Measurements from ENCODE around the gene RGL3. TPM values are rescaled to one million over a fixed set of nuclear protein-coding genes. Genes with fewer than 3 reads are reported as not detected.

RGL3 gene
- total RNA-seq, 1 experiment from 2014 or later: 22.6 TPM

DNA sequence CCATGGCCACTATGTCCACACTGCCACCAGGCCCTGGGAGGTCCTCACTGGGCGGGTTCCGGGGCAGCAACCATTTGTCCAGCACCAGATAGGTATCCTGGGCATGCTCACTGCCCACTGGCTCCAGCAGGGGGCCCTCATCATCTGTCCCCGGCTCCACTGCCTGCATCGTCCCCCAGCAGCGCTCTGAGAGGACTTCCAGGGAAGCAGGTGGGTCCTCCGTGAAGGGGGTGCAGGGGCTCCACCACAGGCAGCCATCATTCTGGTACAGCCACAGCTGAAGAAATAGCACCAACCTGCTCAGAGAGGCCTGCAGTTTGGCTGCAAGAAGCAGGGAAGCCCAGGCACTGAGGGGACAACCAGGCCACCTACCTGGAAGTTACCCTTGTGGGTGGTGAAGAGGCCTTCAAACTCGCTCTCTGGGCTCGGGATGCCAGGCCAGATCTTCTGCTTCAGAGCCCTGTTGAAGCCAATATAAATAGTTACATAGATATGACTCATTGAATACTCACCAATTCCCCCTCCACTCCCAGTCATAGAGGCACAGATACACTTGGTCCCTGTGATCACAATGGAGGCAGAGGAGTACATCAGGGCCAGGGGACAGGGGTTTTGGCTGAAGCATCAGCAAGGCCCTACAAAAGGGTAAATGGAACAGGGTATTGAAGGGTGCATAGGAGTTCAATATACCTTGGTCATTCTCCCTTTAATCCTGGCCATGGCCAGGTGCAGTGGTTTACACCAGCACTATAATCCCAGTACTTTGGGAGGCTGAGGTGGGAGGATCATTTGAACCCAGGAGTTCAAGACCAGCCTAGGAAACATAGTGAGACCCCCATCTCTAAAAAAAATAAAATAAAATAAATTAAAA, 40.6 kb downstream of the RGL3 start:
- intact Hi-C loops (cut with micrococcal nuclease; ENCODE audit: unreplicated experiment): no loop called here
- TSS peak; percentile 56 for BruUV-seq (replicated peaks)
- H3K4me1 ChIP-seq (ENCODE audit: control insufficient read depth, insufficient read depth, low read length): peaks cover 35% of the 10 kb centered on the region
- POLR2A ChIA-PET: interaction anchor here (0.6 kb wide), 2 partner anchors 150 to 175 kb away, joined by 5 to 9 read pairs; partner anchors contain the start of gene ECSIT
- TF ChIP-seq CTCF (IDR thresholded peaks at IDR 0.05): peak; percentile 82
- no peak for TF ChIP-seq POLR2AphosphoS5 (IDR thresholded peaks at IDR 0.05; ENCODE audit: low read depth, low read length)
- TF ChIP-seq REST (IDR thresholded peaks at IDR 0.05; ENCODE audit: insufficient read depth in 1 of 2, low read depth in 2 of 2, low read length in 1 of 2): no peak
- TF ChIP-seq TCF7L2 (IDR thresholded peaks at IDR 0.05; ENCODE audit: low read depth, low read length): no peak
- no peak overlapping the region for H3K4me3 ChIP-seq (ENCODE audit: low read depth in 2 of 2, low read length in 2 of 2)
- no peak for DNase-seq (ENCODE audit: low read depth, low spot score)
- no peak for ATAC-seq
- H3K27me3 ChIP-seq (ENCODE audit: control insufficient read depth, insufficient read depth, low read length): no peaks in the 10 kb centered on the region
- no peaks in the 10 kb centered on the region for H3K36me3 ChIP-seq (ENCODE audit: control insufficient read depth, insufficient read depth, low read length)
- peak overlapping the region; percentile 11 for H3K27ac ChIP-seq (ENCODE audit: low read length)
- H3K9me3 ChIP-seq (ENCODE audit: control insufficient read depth, insufficient read depth, low read depth, low read length): no peaks in the 10 kb centered on the region
- in situ Hi-C loops (cut with HindIII; ENCODE audit: low pct_unique_long_range_greater_than_20kb, low sequenced_read_pairs): no loop called here
- CTCF ChIA-PET: no interaction called here

DNA sequence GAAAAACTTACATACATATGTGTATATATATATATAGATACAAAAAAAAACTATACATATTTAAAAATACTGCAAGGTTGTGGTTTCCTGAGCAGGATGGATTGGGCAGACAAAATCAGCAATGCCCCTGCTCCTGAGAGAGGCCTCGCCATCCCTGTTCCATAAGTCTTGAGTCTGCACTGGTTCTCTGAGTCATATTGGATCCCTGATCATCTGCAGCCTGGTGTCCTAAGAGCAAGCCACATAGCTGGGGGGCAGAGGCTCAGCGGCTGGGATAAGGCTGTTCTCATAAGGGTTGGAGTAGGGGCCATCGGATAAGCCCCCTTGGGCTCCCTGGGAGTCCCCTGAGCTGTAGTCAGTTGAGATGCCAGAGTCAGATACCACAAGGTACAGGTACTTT, 41.4 kb downstream of the RGL3 start:
- Histone ChIP-seq H3K36me3 (ENCODE audit: control insufficient read depth, insufficient read depth, low read length) (no peaks in the 10 kb centered on the region), H3K4me3 (ENCODE audit: low read depth in 2 of 2, low read length in 2 of 2) (no peak overlapping the region), H3K27me3 (ENCODE audit: control insufficient read depth, insufficient read depth, low read length) (no peaks in the 10 kb centered on the region), H3K27ac (ENCODE audit: low read length) (peak overlapping the region; percentile 11), H3K4me1 (ENCODE audit: control insufficient read depth, insufficient read depth, low read length) (peaks cover 35% of the 10 kb centered on the region), H3K9me3 (ENCODE audit: control insufficient read depth, insufficient read depth, low read depth, low read length) (no peaks in the 10 kb centered on the region)
- ATAC-seq: no peak
- ChIA-PET CTCF (interaction anchor here (0.7 kb wide), 1 partner anchor 232 kb away, joined by 5 read pairs; no protein-coding TSS in a partner anchor), POLR2A (interaction anchor here (0.6 kb wide), 2 partner anchors 151 to 174 kb away, joined by 5 to 9 read pairs; partner anchors contain the start of gene ECSIT)
- BruUV-seq (replicated peaks): no TSS peak
- intact Hi-C loops (cut with micrococcal nuclease; ENCODE audit: unreplicated experiment) (no loop called here), in situ Hi-C loops (cut with HindIII; ENCODE audit: low pct_unique_long_range_greater_than_20kb, low sequenced_read_pairs) (no loop called here)
- no peak for TF ChIP-seq TCF7L2 (IDR thresholded peaks at IDR 0.05; ENCODE audit: low read depth, low read length)
- no peak for TF ChIP-seq CTCF (IDR thresholded peaks at IDR 0.05)
- no peak for DNase-seq (ENCODE audit: low read depth, low spot score)
